Astrocyte of the spinal cord (primary cell): ENCODE measurements around the gene RBM48.

Experiments used
- DNase-seq: peaks from one replicate; pipeline ENCODE4 v3.0.0; 2011; ENCODE audit warnings: low read depth, low spot score
- H3K4me3 ChIP-seq: 2 replicates; pipeline ENCODE4 v1.5.1; 2011; ENCODE audit warnings: low read depth, mild to moderate bottlenecking, low read length, moderate library complexity
- CTCF ChIP-seq: IDR thresholded peaks from 2 replicates; pipeline ENCODE4 v1.5.1; 2012; ENCODE audit warnings: low read depth, mild to moderate bottlenecking, low read length, inconsistent platforms
- in situ Hi-C: cut with HindIII; loops from 2 replicates; pipeline ENCODE4 v1.10.0; 2017; ENCODE audit warnings: low sequenced_read_pairs

RBM48 gene

GRCh38 chr7:92496876-92497275, 31.7 kb upstream of the RBM48 start:
- no peak for DNase-seq

GRCh38 chr7:92498557-92498956, 30.0 kb upstream of the RBM48 start:
- TF ChIP-seq CTCF: no peak

More at GRCh38 chr7:92496876-92497275, 31.7 kb upstream of the RBM48 start:
- in situ Hi-C loops: no loop called here
- no peak overlapping the region for H3K4me3 ChIP-seq
- TF ChIP-seq CTCF: no peak

GRCh38 chr7:92503767-92504166, 24.8 kb upstream of the RBM48 start:
- no peak for DNase-seq
- H3K4me3 ChIP-seq: no peak overlapping the region
- no peak for TF ChIP-seq CTCF
- in situ Hi-C loops: no loop called here

More at GRCh38 chr7:92498557-92498956, 30.0 kb upstream of the RBM48 start:
- H3K4me3 ChIP-seq: no peak overlapping the region
- in situ Hi-C loops: no loop called here
- DNase-seq: no peak

GRCh38 chr7:92504563-92504962, 24.0 kb upstream of the RBM48 start:
- no peak overlapping the region for H3K4me3 ChIP-seq
- DNase-seq: no peak
- in situ Hi-C loops: no loop called here
- TF ChIP-seq CTCF: no peak

- no peak overlapping the region for H3K4me3 ChIP-seq
- TF ChIP-seq CTCF: no peak
- no peak for DNase-seq
- in situ Hi-C loops: no loop called here
Measured at GRCh38 chr7:92506363-92506762, 22.2 kb upstream of the RBM48 start.

GRCh38 chr7:92508946-92509345, 19.6 kb upstream of the RBM48 start:
- in situ Hi-C loops: no loop called here
- TF ChIP-seq CTCF: no peak
- no peak overlapping the region for H3K4me3 ChIP-seq
- no peak for DNase-seq

- no peak overlapping the region for H3K4me3 ChIP-seq
- no peak for DNase-seq
- TF ChIP-seq CTCF: no peak
- in situ Hi-C loops: no loop called here
Measured at GRCh38 chr7:92513167-92513902, 15.3 kb upstream of the RBM48 start.
